GM23338 (cell line): ENCODE measurements around the gene TECPR2. TPM values are rescaled to one million over a fixed set of nuclear protein-coding genes. Genes with fewer than 3 reads are reported as not detected.

ENCODE experiments used
- ATAC-seq: fragments of 200-7000 bp; cut with Tn5 transposase; 3 replicates; pipeline ENCODE4 v1.9.1; 2020
- DNase-seq: peaks from one replicate; pipeline ENCODE4 v3.0.0-alpha.2; 2015; ENCODE audit warnings: low spot score
- H2AFZ ChIP-seq: fragments of 200-600 bp; sonication (generic); 2 replicates; pipeline ENCODE4 v1.8.0; 2016; ENCODE audit warnings: antibody characterized with exemption, mild to moderate bottlenecking, moderate library complexity
- H3F3A ChIP-seq: fragments of 200-600 bp; sonication (generic); replicated peaks from 2 replicates; pipeline ENCODE4 v1.8.0; 2017; ENCODE audit warnings: antibody characterized with exemption, mixed run types, low read depth
- H3K27ac ChIP-seq: fragments of 200-600 bp; sonication (generic); 2 replicates; pipeline ENCODE4 v1.6.1; 2016; ENCODE audit warnings: low read depth
- H3K27me3 ChIP-seq: fragments of 200-600 bp; sonication (generic); 2 replicates; pipeline ENCODE4 v1.8.0; 2016; ENCODE audit warnings: mild to moderate bottlenecking, mixed run types, moderate library complexity; ENCODE audit not compliant: insufficient read depth
- H3K36me3 ChIP-seq: fragments of 200-600 bp; sonication (generic); 2 replicates; pipeline ENCODE4 v1.8.0; 2016; ENCODE audit warnings: mild to moderate bottlenecking; ENCODE audit not compliant: insufficient read depth
- H3K4me1 ChIP-seq: fragments of 200-600 bp; sonication (generic); 2 replicates; pipeline ENCODE4 v1.8.0; 2016; ENCODE audit warnings: mild to moderate bottlenecking, moderate library complexity; ENCODE audit not compliant: insufficient read depth
- H3K4me2 ChIP-seq: fragments of 200-600 bp; sonication (generic); 2 replicates; pipeline ENCODE4 v1.7.1; 2017; ENCODE audit warnings: mixed run types
- H3K4me3 ChIP-seq: fragments of 200-600 bp; sonication (generic); 2 replicates; pipeline ENCODE4 v1.6.1; 2016; ENCODE audit warnings: mixed run types
- H3K79me2 ChIP-seq: fragments of 200-600 bp; sonication (generic); replicated peaks from 2 replicates; pipeline ENCODE4 v1.8.0; 2017; ENCODE audit warnings: mild to moderate bottlenecking; ENCODE audit not compliant: insufficient read depth
- H3K9me2 ChIP-seq: fragments of 200-600 bp; sonication (generic); 2 replicates; pipeline ENCODE4 v1.8.0; 2017; ENCODE audit not compliant: insufficient read depth
- H4K20me1 ChIP-seq: fragments of 200-600 bp; sonication (generic); replicated peaks from 2 replicates; pipeline ENCODE4 v1.8.0; 2017; ENCODE audit warnings: mild to moderate bottlenecking; ENCODE audit not compliant: insufficient read depth
- H3K27ac Mint-ChIP-seq: 2 replicates; pipeline ENCODE4 v1.8.0; 2020; ENCODE audit warnings: inconsistent platforms, mild to moderate bottlenecking, moderate library complexity, mixed read lengths
- H3K27me3 Mint-ChIP-seq: 3 replicates; pipeline ENCODE4 v1.8.0; 2022; ENCODE audit warnings: low read depth, mild to moderate bottlenecking, moderate library complexity, mixed read lengths, inconsistent platforms; ENCODE audit not compliant: insufficient read depth, poor library complexity
- H3K36me3 Mint-ChIP-seq: 3 replicates; pipeline ENCODE4 v1.8.0; 2021; ENCODE audit warnings: low read depth, mild to moderate bottlenecking, inconsistent platforms, moderate library complexity, mixed read lengths
- H3K4me1 Mint-ChIP-seq: 3 replicates; pipeline ENCODE4 v1.8.0; 2020; ENCODE audit warnings: mild to moderate bottlenecking, inconsistent platforms, mixed read lengths
- H3K4me3 Mint-ChIP-seq: 3 replicates; pipeline ENCODE4 v1.8.0; 2021; ENCODE audit warnings: moderate library complexity, mild to moderate bottlenecking, inconsistent platforms, mixed read lengths
- H3K9me3 Mint-ChIP-seq: 3 replicates; pipeline ENCODE4 v1.8.0; 2020; ENCODE audit warnings: moderate library complexity, mild to moderate bottlenecking, inconsistent platforms, mixed read lengths
- CREB1 ChIP-seq: fragments of 250-450 bp; sonication (Bioruptor Pico); IDR thresholded peaks from 2 replicates; pipeline ENCODE4 v1.5.0; 2020; ENCODE audit warnings: low read depth, mild to moderate bottlenecking, moderate library complexity
- JUNB ChIP-seq: IDR thresholded peaks from one replicate; pipeline ENCODE4 v1.6.1; 2016; ENCODE audit warnings: antibody characterized with exemption; ENCODE audit not compliant: unreplicated experiment
- STAT1 ChIP-seq: IDR thresholded peaks from one replicate; pipeline ENCODE4 v1.6.1; 2016; ENCODE audit warnings: antibody characterized with exemption; ENCODE audit not compliant: unreplicated experiment
- ZNF114 ChIP-seq: fragments of 250-450 bp; sonication (Bioruptor Pico); IDR thresholded peaks from 2 replicates; pipeline ENCODE4 v1.5.0; 2020; ENCODE audit warnings: mild to moderate bottlenecking, moderate library complexity
- polyA plus RNA-seq: library from polyadenylated mRNA; unstranded; fragments of >200 nt; fragmentation: Nextera tagmentation; extraction: Ambion mirVana; gene quantifications from 2 replicates; pipeline ENCODE4 v1.2.1, GENCODE V29; 2016
- total RNA-seq: library from RNA; depleted of rRNA; stranded (reverse); fragments of >200 nt; shearing (Covaris generic); gene quantifications from 2 replicates; pipeline ENCODE4 v1.2.3, GENCODE V29; 2014
- TF ChIP-seq, protein P1 (sequence below): IDR thresholded peaks from 2 replicates; pipeline ENCODE4 v1.6.1; 2016; ENCODE audit warnings: antibody characterized with exemption
- TF ChIP-seq, protein P2 (sequence below): IDR thresholded peaks from one replicate; pipeline ENCODE4 v1.6.1; 2018; ENCODE audit warnings: antibody characterized with exemption; ENCODE audit not compliant: unreplicated experiment

The TECPR2 gene
- total and polyA plus RNA-seq, 2 experiments from 2014 or later, result 4.8 to 20.5 TPM

DNA sequence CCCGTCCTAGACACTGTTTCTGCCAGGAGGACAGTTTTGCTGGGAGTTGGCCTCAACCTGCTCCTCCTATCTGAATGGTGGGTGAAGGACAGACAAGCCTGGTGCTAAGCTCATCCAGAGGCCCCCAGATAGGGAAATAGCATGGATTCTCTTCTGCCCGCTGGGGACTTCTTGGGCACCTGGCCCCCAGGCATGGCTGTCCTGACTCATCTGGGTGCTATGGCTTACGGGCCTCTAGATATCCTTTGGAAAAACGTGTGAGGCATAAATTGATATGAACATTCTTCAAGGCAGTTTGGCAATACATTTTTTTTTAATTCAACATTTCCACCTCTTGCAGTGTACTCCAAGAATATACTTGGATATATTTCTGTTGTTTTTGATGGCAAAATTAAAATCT lies 8.6 kb downstream of the TECPR2 start:
- Histone ChIP-seq H3K4me2 (no peak overlapping the region), H4K20me1 (peaks cover 5% of the 10 kb centered on the region; the same call in 1 of the 2 replicates), H3K27me3 (no peaks in the 10 kb centered on the region), H3K4me3 (no peak overlapping the region), H3F3A (no peaks in the 10 kb centered on the region), H3K4me1 (no peaks in the 10 kb centered on the region), H2AFZ (no peak overlapping the region), H3K9me2 (no peaks in the 10 kb centered on the region), H3K79me2 (peaks cover 27% of the 10 kb centered on the region; the same call in 1 of the 2 replicates), H3K36me3 (no peaks in the 10 kb centered on the region), H3K27ac (0 out of 2 replicates have a peak overlapping the region, but pooled peaks have one; percentile 13)
- H3K27me3 Mint-ChIP-seq, result peaks cover 4% of the 10 kb centered on the region
- H3K27ac Mint-ChIP-seq, result no peak overlapping the region
- ATAC-seq, result no peak
- no peak overlapping the region for H3K4me3 Mint-ChIP-seq
- no peaks in the 10 kb centered on the region for H3K36me3 Mint-ChIP-seq
- DNase-seq, result no peak
- peaks cover 5% of the 10 kb centered on the region; the same call in 2 of the 3 replicates for H3K4me1 Mint-ChIP-seq
- H3K9me3 Mint-ChIP-seq, result no peaks in the 10 kb centered on the region
- TF ChIP-seq ZNF114 (CRISPR knock-in tag), result no peak
- TF ChIP-seq, protein P1, sequence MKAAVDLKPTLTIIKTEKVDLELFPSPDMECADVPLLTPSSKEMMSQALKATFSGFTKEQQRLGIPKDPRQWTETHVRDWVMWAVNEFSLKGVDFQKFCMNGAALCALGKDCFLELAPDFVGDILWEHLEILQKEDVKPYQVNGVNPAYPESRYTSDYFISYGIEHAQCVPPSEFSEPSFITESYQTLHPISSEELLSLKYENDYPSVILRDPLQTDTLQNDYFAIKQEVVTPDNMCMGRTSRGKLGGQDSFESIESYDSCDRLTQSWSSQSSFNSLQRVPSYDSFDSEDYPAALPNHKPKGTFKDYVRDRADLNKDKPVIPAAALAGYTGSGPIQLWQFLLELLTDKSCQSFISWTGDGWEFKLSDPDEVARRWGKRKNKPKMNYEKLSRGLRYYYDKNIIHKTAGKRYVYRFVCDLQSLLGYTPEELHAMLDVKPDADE, result no peak
- TF ChIP-seq, protein P2, sequence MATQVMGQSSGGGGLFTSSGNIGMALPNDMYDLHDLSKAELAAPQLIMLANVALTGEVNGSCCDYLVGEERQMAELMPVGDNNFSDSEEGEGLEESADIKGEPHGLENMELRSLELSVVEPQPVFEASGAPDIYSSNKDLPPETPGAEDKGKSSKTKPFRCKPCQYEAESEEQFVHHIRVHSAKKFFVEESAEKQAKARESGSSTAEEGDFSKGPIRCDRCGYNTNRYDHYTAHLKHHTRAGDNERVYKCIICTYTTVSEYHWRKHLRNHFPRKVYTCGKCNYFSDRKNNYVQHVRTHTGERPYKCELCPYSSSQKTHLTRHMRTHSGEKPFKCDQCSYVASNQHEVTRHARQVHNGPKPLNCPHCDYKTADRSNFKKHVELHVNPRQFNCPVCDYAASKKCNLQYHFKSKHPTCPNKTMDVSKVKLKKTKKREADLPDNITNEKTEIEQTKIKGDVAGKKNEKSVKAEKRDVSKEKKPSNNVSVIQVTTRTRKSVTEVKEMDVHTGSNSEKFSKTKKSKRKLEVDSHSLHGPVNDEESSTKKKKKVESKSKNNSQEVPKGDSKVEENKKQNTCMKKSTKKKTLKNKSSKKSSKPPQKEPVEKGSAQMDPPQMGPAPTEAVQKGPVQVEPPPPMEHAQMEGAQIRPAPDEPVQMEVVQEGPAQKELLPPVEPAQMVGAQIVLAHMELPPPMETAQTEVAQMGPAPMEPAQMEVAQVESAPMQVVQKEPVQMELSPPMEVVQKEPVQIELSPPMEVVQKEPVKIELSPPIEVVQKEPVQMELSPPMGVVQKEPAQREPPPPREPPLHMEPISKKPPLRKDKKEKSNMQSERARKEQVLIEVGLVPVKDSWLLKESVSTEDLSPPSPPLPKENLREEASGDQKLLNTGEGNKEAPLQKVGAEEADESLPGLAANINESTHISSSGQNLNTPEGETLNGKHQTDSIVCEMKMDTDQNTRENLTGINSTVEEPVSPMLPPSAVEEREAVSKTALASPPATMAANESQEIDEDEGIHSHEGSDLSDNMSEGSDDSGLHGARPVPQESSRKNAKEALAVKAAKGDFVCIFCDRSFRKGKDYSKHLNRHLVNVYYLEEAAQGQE, result no peak

DNA sequence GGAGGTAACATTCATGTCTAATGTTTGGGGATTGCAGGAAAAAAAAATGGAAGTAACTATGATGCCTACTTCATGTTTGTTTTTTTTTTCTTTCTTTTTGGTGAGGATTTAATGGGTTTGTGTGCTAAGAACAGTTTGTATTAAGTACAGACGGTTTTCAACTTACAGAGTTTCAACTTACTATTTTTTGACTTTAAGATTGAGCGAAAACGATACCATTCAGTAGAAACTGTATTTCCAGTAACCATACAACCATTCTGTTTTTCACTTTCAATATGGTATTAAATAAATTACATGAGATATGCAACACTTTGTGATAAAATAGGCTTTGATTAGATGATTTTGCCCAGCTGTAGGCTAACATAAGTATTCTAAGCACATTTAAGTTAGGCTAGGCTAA lies 10.4 kb downstream of the TECPR2 start:
- Histone ChIP-seq H3K4me2 (no peak overlapping the region), H3K36me3 (0 out of 2 replicates have a peak, but pooled peaks cover 3% of the 10 kb centered on the region), H3K27ac (no peak overlapping the region), H4K20me1 (peaks cover 5% of the 10 kb centered on the region; the same call in 1 of the 2 replicates), H3K79me2 (0 out of 2 replicates have a peak, but pooled peaks cover 15% of the 10 kb centered on the region), H2AFZ (no peak overlapping the region), H3K27me3 (no peaks in the 10 kb centered on the region), H3K4me3 (no peak overlapping the region), H3F3A (no peaks in the 10 kb centered on the region), H3K4me1 (no peaks in the 10 kb centered on the region), H3K9me2 (no peaks in the 10 kb centered on the region)
- no peaks in the 10 kb centered on the region for H3K36me3 Mint-ChIP-seq
- peaks cover 4% of the 10 kb centered on the region for H3K27me3 Mint-ChIP-seq
- H3K9me3 Mint-ChIP-seq, result no peaks in the 10 kb centered on the region
- DNase-seq (no peak), ATAC-seq (no peak)
- H3K4me1 Mint-ChIP-seq, result peaks cover 5% of the 10 kb centered on the region; the same call in 2 of the 3 replicates
- TF ChIP-seq ZNF114 (CRISPR knock-in tag) (no peak), JUNB (no peak), STAT1 (no peak), CREB1 (no peak)
- no peak overlapping the region for H3K27ac Mint-ChIP-seq
- H3K4me3 Mint-ChIP-seq, result no peak overlapping the region
